HuH-7.5 (cell line): Measurements from ENCODE around the gene KMO.

ENCODE experiments used
- DNase-seq: peaks from one replicate; pipeline ENCODE4 v3.0.0; 2011; ENCODE audit warnings: low spot score

Gene KMO

GRCh38 chr1:241630476-241630875 is 98.3 kb downstream of the KMO start:
- DNase-seq = no peak

DNA sequence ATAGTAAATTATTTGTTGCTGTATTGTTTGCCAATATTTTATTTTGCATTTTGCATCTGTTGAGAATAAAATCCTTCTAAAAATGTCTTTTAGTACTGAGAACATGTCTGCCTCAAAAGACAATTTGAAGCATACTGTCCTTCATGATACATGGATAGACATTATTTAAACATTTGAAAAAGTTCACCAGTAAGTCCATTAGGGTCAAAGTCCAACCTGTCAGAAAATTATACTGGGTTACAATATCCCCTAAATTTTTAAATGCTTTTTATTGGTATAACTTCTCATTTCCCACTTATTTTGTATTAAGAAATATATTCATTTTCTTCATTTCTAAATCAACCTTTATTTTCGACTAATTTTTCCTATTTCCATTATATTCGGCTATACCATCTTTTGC is 98.7 kb downstream of the KMO start:
- DNase-seq = no peak

GRCh38 chr1:241631674-241632073 is 99.5 kb downstream of the KMO start:
- no peak for DNase-seq

DNA sequence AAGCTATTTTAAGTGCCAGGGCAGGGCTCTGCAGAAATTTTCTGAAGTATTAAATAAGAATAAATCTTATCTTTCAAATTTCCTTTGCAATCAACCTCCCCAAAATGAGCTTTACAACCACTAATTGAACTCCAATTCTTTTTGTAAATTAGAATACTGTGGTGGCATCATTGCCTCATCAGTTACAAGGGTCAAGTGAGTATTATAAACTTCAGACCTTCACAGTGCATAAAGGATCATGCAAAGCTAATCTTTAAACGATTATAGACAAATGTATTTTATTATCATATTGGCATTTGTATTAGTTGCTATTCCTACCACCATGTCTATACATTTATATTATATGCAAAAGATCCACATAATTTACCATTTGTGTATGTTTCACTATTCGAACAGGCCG is 100.8 kb downstream of the KMO start:
- DNase-seq = no peak

DNA sequence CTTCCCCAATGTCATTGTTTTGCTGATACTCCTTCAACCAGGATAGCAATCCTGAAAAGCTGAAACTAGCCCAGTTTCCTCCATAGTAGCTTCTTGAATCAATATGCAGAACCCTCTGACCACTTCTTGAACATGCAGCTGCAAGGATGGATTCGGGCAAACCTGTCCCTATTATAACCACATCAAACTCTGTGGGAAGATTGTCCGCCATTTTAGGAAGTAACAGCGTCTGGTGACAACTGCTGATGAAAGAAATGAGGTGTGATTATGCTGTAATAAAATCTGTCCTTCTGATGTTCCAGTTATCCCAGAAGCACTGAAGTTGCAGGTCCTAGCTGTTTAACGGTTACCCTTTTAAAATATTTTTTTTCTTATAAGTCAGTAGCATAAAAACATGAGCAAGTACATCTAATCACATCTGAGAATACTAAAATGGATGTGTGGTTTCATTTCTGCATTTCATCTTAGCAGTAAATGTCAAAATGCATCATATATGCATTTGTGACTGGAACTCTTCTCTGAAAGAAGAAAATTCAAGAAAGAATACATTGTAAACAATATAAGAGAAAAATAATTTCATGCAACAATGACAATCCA is 103.5 kb downstream of the KMO start:
- no peak for DNase-seq

GRCh38 chr1:241636291-241636690 is 104.1 kb downstream of the KMO start:
- DNase-seq = no peak

DNA sequence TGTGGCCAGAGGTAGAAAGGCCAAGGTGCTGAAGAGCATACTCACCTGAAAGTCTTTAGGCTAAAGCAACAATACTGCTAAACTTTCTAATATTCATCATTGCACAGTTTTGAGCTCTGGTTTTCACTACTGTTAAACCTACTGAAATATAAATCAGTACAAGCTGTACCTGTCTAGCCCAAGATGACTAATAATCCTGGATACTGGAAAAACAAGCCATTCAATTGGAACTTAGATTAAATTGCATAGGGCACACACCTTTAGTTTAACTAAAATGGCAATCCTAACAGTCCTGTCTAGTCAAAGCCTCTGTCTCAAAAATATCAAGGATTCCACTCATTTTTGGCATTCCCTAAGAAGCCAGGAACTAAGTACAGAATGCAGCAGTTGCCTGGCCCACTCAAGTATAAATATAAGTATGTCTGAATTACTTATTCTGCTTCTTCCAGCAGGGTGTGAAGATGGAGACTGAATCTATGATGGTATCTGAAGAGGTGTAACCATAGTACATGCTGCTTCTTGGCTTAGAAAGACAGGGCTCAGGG is 104.9 kb downstream of the KMO start:
- DNase-seq = no peak

- DNase-seq = no peak
These were observed 105.4 kb downstream of the KMO start for GRCh38 chr1:241637604-241638003.

DNA sequence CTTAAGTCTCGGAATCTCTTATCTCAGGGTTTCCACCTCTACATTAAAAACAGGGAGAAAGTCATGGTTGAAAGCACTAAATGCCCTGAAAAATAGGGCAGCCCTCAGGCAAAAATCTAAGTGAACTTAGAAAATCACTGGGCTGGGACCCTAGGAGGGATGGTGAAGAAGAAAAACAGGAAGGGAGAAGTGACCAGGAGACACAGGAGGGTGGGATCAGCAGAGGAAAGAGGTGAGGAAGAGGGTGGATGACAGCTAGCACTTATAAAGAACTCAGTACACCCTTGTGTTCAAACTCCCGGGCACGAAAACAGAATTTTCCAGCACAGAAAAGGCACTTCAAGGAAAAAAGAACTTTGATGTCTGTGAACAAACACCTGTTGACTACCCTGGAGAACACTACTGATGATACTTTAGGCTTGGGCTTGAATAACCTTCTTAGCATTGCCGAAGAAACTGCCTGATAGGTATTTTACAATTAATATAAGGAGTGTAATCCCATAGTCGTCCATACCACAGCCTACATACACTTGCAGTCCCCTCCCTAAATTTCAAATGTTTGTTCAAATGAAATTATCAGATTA is 106.0 kb downstream of the KMO start:
- DNase-seq = no peak

GRCh38 chr1:241638909-241639622 is 106.9 kb downstream of the KMO start:
- DNase-seq = no peak

DNA sequence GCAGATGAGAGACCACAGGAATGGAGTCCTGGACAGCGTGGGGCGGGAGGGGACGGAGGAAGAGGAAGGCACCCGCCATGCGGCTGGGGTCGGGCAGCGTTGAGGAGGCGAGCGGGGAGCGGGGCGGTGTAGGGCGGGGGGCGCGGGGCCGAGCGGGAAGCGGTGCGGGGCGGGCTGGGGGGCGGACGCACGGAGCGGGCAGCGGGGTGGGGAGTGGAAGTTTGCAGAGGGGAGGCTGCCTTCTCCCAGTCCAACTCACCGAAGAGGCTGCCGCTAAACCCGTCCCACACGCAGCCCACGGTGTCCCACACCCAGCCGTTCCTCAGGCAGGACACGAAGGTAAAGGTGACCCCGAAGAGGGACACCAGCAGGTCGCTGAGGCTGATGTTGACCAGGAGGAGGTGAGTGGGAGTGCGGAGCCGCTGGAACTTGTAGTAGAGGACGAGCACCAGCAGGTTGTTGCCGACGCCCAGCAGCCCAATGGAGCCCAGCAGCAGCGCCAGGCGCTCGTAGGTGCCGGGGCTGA is 107.5 kb downstream of the KMO start:
- DNase-seq = peak; percentile 47

DNA sequence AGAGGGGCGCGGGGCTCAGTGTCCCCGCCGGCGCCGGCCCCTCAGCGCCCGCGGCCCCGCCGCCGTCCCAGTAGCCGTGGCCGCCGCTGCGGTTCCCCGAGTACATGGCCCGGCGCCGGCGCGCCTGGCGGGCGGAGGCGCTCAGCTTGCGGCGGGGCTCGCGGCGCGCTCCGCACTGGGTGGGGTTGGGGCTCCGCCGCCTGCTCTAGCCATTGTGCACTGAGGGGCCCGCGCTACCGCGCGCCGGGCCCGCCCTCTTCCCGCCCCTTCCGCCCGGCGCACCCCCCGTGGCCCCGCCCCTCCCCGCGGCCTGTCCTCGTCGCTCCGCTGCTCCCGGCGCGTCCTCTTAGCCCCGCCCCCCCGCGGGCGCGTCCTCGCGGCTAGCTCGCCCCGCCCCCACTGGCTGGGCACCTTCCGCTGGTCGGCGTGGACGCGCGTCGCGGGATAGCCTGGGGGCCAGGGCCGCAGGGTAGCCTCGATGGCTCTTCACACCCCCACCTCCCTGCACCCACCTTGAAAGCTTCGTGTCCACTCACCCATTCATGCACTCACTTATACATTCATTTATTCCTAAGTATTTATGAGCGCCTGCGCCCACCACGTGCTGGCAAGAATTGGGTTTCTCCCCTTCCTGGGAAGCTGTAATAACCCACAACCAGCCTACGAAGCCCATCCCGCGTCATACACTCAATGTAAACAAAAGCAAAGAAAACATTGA is 108.1 kb downstream of the KMO start, which contains the start of the genes CHML and OPN3:
Gene CHML, minus strand, starts transcription at position 221 of the 718 bp plus-strand sequence. CDS start 4,603 bp downstream, outside the sequence.
Gene OPN3, minus strand, starts transcription at position 221 of the 718 bp plus-strand sequence. Its CDS starts 115 bp downstream, at position 106.
- peak; percentile 78 for DNase-seq

- peak; percentile 44 for DNase-seq
These were observed 108.9 kb downstream of the KMO start for GRCh38 chr1:241640867-241641622.

DNA sequence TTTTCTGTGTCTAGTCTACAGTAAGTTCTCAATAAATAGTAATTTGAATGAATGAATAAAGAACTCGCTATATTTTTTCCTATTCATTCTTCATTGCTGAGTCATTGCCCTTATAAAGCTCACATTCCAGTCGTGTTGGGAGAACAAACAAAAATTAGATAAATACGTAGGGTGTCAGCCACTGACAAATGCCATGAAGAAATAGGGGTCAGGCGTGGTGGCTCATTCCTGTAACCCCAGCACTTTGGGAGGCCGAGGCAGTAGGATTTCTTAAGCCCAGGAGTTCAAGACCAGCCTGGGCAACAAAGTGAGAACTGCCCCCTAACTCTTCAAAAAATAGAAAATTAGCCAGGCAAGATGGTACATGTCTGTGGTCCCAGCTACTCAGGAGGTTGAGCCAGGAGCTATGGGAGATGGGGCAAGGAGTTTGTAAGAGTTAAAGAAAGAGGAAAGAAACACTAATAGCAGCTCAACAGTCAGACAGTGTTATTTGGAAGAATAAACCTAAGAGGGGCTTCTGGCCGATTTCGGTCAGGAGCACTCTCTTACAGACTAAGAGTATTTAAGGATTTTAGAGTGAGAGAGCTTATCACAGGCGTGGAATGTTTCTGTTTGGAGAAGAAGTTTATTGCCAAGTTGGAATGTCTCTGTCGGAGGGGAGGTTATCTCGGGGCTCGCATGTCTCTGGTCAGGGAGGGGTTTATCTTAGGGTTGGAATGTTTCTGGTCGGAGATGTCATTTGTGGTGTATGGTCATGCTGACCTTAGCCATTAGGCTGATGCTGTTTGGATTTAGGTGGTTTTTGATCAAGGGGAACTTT is 109.8 kb downstream of the KMO start:
- DNase-seq = peak; percentile 45

DNA sequence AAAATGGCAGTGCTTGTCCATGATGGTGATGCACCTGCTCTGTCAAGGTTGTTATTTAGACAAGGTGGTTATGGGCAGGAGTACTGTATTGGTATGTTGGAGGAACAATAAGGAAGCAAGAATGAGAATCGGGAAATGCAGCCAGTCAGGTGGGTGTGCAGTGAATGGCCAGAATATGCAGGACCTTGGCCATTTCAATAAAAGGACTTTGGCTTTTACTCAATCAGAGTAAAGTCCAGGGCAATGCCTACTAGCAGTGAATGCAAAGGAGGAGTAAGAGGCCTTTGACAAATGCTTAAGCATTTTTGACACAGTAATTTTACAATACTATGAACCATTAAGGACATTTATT is 110.4 kb downstream of the KMO start:
- no peak for DNase-seq

DNA sequence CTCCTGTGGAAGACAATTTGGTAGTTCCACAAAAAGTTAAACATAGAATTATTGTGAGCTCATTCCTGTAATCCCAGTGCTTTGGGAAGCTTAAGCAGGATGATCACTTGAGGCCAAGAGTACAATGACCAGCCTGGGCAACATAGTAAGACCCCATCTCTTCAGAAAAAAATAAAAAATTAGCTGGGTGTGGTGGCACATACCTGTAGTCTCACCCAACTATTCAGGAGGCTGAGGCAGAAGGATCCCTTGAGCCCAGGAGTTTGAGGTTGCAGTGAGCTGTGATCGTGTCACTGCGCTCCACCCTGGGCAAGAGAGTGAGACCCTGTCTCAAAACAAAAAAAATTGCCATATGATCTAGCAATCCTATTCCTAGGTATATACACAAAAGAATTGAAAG is 112.1 kb downstream of the KMO start:
- no peak for DNase-seq

DNA sequence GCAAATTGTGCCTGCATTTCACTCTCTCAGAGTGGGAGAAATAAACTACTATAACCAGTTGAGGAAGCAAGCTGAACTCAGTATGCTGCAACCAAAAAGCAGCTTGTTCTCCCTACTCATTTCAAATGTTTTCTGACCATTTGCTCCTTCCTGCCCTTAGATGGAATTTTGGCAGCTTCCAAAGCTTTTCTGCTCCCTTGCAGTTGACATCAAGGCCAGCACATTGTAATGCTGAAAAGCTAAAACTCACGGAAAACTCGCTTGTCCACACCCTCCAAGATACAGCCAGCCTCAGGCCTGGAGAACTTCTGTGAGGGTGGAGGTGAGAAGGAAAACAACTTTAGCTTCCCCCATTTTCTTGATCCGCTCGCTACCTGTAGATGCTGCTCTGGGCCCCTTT is 113.0 kb downstream of the KMO start:
- DNase-seq = no peak
